GM18517 (cell line): ENCODE measurements around the gene PCID2.

Experiments
- ATAC-seq: cut with Tn5 transposase; IDR thresholded peaks from one replicate; pipeline ENCODE4 v1.9.1; 2021; ENCODE audit warnings: mild to moderate bottlenecking, moderate library complexity; ENCODE audit not compliant: unreplicated experiment

PCID2 gene

GRCh38 chr13:113150550-113151365 is 57.7 kb downstream of the PCID2 start:
- ATAC-seq = no peak

GRCh38 chr13:113149711-113150549 is 58.5 kb downstream of the PCID2 start:
- no peak for ATAC-seq

DNA sequence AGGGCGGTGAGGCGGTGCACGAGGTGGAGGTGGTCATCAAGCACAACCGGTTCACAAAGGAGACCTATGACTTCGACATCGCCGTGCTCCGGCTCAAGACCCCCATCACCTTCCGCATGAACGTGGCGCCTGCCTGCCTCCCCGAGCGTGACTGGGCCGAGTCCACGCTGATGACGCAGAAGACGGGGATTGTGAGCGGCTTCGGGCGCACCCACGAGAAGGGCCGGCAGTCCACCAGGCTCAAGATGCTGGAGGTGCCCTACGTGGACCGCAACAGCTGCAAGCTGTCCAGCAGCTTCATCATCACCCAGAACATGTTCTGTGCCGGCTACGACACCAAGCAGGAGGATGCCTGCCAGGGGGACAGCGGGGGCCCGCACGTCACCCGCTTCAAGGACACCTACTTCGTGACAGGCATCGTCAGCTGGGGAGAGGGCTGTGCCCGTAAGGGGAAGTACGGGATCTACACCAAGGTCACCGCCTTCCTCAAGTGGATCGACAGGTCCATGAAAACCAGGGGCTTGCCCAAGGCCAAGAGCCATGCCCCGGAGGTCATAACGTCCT is 59.4 kb downstream of the PCID2 start:
- no peak for ATAC-seq

DNA sequence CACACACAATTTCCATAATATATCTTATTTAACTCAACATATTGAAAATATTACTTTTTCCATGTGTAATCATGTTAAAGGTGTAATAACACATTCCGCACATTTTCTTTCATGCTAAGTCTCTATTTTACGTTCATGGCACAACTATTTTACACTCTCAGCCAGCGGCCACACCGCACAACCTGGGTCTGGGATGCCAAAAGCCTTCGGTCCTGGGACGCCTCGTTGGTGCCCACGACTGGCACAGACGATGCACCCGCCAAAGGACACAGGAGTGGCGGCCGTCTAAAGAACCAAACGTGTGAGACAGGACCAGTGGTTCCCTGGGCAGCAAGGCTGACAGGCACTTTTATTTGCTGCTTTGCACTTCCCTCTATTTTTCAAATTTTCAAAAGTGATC is 60.1 kb downstream of the PCID2 start:
- ATAC-seq = no peak

- ATAC-seq = no peak
These were observed 61.3 kb downstream of the PCID2 start for GRCh38 chr13:113147206-113147605.

- ATAC-seq = no peak
These were observed 61.7 kb downstream of the PCID2 start for GRCh38 chr13:113146750-113147149.

DNA sequence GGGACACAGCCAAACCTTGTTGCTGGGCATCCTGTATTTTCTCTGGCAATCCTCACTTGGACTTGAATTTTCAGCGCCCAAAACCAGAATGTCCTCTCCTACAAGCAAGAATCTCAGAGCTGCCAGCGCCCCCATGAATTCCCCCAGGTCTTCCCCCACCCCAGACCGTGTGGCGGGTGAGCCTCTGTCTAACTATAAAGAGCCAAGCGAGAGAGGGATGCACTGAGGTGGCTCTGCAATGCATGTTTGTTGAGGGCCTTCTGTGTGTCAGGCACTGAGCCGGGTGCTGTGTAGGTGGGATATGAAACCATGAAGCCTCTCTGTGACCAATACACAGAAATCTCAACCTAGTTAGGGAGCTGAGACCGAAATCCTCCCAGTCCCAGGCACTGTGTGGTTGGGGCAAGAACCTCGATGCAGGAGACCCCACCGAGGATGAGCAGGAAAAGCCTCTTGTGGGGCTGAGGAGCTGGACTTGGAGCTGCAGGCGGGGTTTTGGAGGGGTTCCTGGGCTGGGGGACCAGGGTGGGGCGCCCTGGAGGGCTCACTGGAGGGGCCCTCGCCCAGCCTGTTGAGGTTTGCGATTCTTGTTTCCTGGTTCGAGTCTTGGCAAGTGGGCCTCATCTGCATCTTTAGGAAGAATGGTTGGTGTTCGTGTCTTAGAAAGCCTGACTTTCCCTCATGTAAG is 62.4 kb downstream of the PCID2 start:
- no peak for ATAC-seq

- no peak for ATAC-seq
These were observed 63.0 kb downstream of the PCID2 start for GRCh38 chr13:113145496-113145895.

GRCh38 chr13:113144255-113144629 is 64.2 kb downstream of the PCID2 start:
- no peak for ATAC-seq

DNA sequence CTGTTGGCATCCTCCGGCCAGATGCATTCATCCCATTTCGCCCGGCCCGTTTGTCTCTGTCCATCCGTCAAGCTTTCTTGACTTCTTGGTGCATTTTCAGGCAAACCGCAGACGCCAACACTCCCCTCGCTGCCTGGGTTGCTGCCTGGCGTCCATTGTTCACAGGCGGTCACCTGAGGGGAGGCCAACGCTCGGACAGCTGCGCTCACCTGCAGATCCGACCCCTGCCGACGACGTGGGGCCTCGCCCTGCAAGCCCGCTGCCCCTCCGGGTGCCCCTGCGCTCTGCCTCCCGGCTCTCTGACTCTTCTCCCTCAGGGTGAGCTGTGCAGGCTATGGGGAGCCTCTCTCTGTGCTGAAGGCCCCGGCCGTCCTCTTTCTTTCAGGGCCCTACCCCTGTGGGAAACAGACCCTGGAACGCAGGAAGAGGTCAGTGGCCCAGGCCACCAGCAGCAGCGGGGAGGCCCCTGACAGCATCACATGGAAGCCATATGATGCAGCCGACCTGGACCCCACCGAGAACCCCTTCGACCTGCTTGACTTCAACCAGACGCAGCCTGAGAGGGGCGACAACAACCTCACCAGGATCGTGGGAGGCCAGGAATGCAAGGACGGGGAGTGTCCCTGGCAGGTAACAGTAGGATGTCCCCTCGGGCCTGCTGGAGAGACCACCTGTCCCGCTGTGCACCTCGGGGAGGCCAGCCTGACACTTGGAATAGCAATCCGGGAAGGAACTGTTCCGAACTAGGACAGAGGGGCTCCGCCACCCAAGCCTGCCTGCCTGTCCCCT is 64.8 kb downstream of the PCID2 start:
- ATAC-seq = no peak

GRCh38 chr13:113142876-113143275 is 65.6 kb downstream of the PCID2 start:
- no peak for ATAC-seq

GRCh38 chr13:113141601-113141970 is 66.9 kb downstream of the PCID2 start:
- ATAC-seq = no peak

- no peak for ATAC-seq
These were observed 67.5 kb downstream of the PCID2 start for GRCh38 chr13:113140677-113141600.

DNA sequence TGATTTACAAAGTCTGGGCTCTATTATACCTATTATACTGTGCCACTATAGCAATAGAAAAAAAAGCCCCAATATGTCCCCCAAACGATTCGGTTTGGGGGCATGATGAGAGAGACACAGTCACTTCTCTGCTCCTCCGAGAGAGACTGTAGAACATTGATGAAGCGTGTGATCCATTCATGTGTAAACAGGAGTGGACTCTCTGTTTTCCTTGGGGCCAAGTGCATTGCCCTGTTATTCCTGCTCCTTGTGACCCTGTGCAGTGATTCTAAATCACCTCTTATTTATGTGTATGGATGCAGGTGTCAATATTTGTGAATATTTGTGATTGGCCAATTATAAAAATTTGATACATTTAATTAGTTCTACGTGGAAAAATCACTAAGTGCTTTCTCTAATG is 68.9 kb downstream of the PCID2 start:
- ATAC-seq = no peak

- no peak for ATAC-seq
These were observed 69.5 kb downstream of the PCID2 start for GRCh38 chr13:113138792-113139551.

- no peak for ATAC-seq
These were observed 70.7 kb downstream of the PCID2 start for GRCh38 chr13:113137691-113138298.

DNA sequence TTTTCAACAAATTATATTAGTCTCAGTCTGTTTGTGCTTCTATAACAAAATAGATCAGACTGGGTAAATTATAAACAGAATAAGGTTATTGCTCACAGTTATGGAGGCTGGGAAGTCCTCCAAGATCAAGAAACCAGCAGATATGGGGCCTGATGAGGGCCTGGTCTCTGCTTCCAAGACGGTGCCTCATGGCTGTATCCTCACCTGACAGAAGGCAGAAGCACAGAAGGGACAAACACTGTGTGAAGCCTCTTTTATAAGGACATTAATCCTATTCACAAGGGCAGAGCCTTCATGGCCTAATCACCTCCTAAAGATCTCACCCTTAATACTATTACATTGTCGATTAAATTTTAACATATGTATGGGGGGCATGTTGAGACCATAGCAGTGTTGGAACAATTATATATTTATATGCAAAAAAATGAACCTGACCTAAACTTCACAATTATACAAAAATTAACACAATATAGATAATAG is 73.1 kb downstream of the PCID2 start:
- no peak for ATAC-seq
